ENCODE results near the gene SLF2. TPM values are rescaled to one million over a fixed set of nuclear protein-coding genes. Genes with fewer than 3 reads are reported as not detected.

Gene SLF2
- total and polyA plus RNA-seq, 8 donors: 2.3 to 49.9 (median 14.4) TPM

- 86 to 96% (median 90%) methylated on average over 2 of the region's 2 CpGs for WGBS, 5 donors
- Histone ChIP-seq H3K4me1 (peaks cover 0 to 5% (median 3%) of the 10 kb centered on the region in 4 donors), H3K4me3 (no peak overlapping the region), H3K27me3 (no peaks in the 10 kb centered on the region), H3K36me3 (peaks cover 25 to 82% (median 77%) of the 10 kb centered on the region in 4 donors), H3K27ac (no peak overlapping the region), H3K9me3 (no peaks in the 10 kb centered on the region)
- intact Hi-C loops (cut with DNase I; ENCODE audit: low total_unique reads): no loop called here
- TF ChIP-seq EP300 (IDR thresholded peaks at IDR 0.05) (no peak), CTCF (IDR thresholded peaks at IDR 0.05) (no peak), POLR2A (IDR thresholded peaks at IDR 0.05) (no peak), POLR2AphosphoS5 (IDR thresholded peaks at IDR 0.05) (no peak)
- no peak for DNase-seq
These were observed 67.5 kb downstream of the SLF2 start for GRCh38 chr10:100980311-100980710.

GRCh38 chr10:100980711-100981110 is 67.9 kb downstream of the SLF2 start:
- 94 to 97% (median 95%) methylated on average over 7 of the region's 7 CpGs for WGBS, 5 donors
- intact Hi-C loops (cut with DNase I; ENCODE audit: low total_unique reads): no loop called here
- H3K9me3 ChIP-seq: no peaks in the 10 kb centered on the region
- no peak overlapping the region for H3K4me3 ChIP-seq
- no peaks in the 10 kb centered on the region for H3K27me3 ChIP-seq
- peaks cover 0 to 9% (median 7%) of the 10 kb centered on the region in 4 donors for H3K4me1 ChIP-seq
- DNase-seq: peak in 1 of 2 donors; percentile 18
- H3K27ac ChIP-seq: no peak overlapping the region
- no peak for TF ChIP-seq POLR2AphosphoS5 (IDR thresholded peaks at IDR 0.05)
- no peak for TF ChIP-seq CTCF (IDR thresholded peaks at IDR 0.05)
- TF ChIP-seq POLR2A (IDR thresholded peaks at IDR 0.05): no peak
- TF ChIP-seq EP300 (IDR thresholded peaks at IDR 0.05): no peak
- peaks cover 25 to 86% (median 78%) of the 10 kb centered on the region in 4 donors for H3K36me3 ChIP-seq

GRCh38 chr10:100981178-100981772 is 68.5 kb downstream of the SLF2 start:
- Histone ChIP-seq H3K36me3 (peaks cover 25 to 91% (median 78%) of the 10 kb centered on the region in 4 donors), H3K27me3 (no peaks in the 10 kb centered on the region), H3K4me3 (no peak overlapping the region), H3K9me3 (no peaks in the 10 kb centered on the region), H3K27ac (no peak overlapping the region), H3K4me1 (peaks cover 4 to 15% (median 12%) of the 10 kb centered on the region in 4 donors)
- no peak for TF ChIP-seq EP300 (IDR thresholded peaks at IDR 0.05)
- TF ChIP-seq POLR2A (IDR thresholded peaks at IDR 0.05): no peak
- TF ChIP-seq POLR2AphosphoS5 (IDR thresholded peaks at IDR 0.05): no peak
- TF ChIP-seq CTCF (IDR thresholded peaks at IDR 0.05): no peak
- intact Hi-C loops (cut with DNase I; ENCODE audit: low total_unique reads): no loop called here
- WGBS, 5 donors: 81 to 89% (median 88%) methylated on average over 5 of the region's 5 CpGs
- DNase-seq: no peak

- 84 to 89% (median 86%) methylated on average over 14 to 24 of the region's 24 CpGs for WGBS, 5 donors
- no peak overlapping the region for H3K4me3 ChIP-seq
- no peaks in the 10 kb centered on the region for H3K9me3 ChIP-seq
- TF ChIP-seq POLR2A (IDR thresholded peaks at IDR 0.05): no peak
- TF ChIP-seq POLR2AphosphoS5 (IDR thresholded peaks at IDR 0.05): no peak
- no peak for TF ChIP-seq CTCF (IDR thresholded peaks at IDR 0.05)
- TF ChIP-seq EP300 (IDR thresholded peaks at IDR 0.05): no peak
- DNase-seq: peak in 1 of 2 donors; percentile 7
- peaks cover 16 to 29% (median 28%) of the 10 kb centered on the region in 4 donors for H3K4me1 ChIP-seq
- intact Hi-C loops (cut with DNase I; ENCODE audit: low total_unique reads): no loop called here
- H3K36me3 ChIP-seq: peaks cover 24 to 78% (median 65%) of the 10 kb centered on the region in 4 donors
- no peak overlapping the region for H3K27ac ChIP-seq
- H3K27me3 ChIP-seq: no peaks in the 10 kb centered on the region
These were observed 70.4 kb downstream of the SLF2 start for GRCh38 chr10:100982916-100983830.

Measured in stomach (tissue), 9 donors.